Trophoblast cell (in vitro differentiated cells and primary cell): ENCODE measurements around the gene NRXN3.
"Not testable (repeated sequence)": the region's sequence is repeated elsewhere in the genome, so short reads cannot be mapped to it uniquely, and the experiment has no call there.

Experiments
- DNase-seq, 2 donors: peaks; one replicate each; pipeline ENCODE4 v3.0.0-alpha.2; 2016
- H2AFZ ChIP-seq: 2 replicates; pipeline ENCODE4 v1.6.1; 2013; ENCODE audit warnings: low read length, moderate library complexity, mild to moderate bottlenecking; ENCODE audit not compliant: insufficient read depth, poor library complexity
- H2AK5ac ChIP-seq: 2 replicates; pipeline ENCODE4 v1.6.1; 2013; ENCODE audit warnings: mild to moderate bottlenecking, low read length
- H2BK120ac ChIP-seq: 2 replicates; pipeline ENCODE4 v1.6.1; 2013; ENCODE audit warnings: low read length, mild to moderate bottlenecking, moderate library complexity; ENCODE audit not compliant: insufficient read depth, poor library complexity
- H2BK12ac ChIP-seq: 2 replicates; pipeline ENCODE4 v1.6.1; 2013; ENCODE audit warnings: mild to moderate bottlenecking, low read length, moderate library complexity
- H2BK5ac ChIP-seq: 2 replicates; pipeline ENCODE4 v1.6.1; 2013; ENCODE audit warnings: low read length, low read depth, moderate library complexity, mild to moderate bottlenecking; ENCODE audit not compliant: poor library complexity
- H3K14ac ChIP-seq: 2 replicates; pipeline ENCODE4 v1.6.1; 2013; ENCODE audit warnings: mild to moderate bottlenecking, low read length
- H3K18ac ChIP-seq: 2 replicates; pipeline ENCODE4 v1.6.1; 2013; ENCODE audit warnings: mild to moderate bottlenecking, low read length
- H3K23ac ChIP-seq: 2 replicates; pipeline ENCODE4 v1.6.1; 2013; ENCODE audit warnings: low read length
- H3K27ac ChIP-seq: 2 replicates; pipeline ENCODE4 v1.5.1; 2013; ENCODE audit warnings: low read depth, mild to moderate bottlenecking, inconsistent platforms, low read length, moderate library complexity
- H3K27me3 ChIP-seq: 2 replicates; pipeline ENCODE4 v1.6.1; 2013; ENCODE audit warnings: inconsistent platforms, mild to moderate bottlenecking, low read length, moderate library complexity; ENCODE audit not compliant: insufficient read depth
- H3K36me3 ChIP-seq, 2 experiments: 1 replicate in 1 of 2; 2 replicates in 1 of 2; pipeline ENCODE4 v1.6.1; 2013; ENCODE audit warnings: low read length in 2 of 2, mild to moderate bottlenecking in 2 of 2, moderate library complexity in 1 of 2; ENCODE audit not compliant: insufficient read depth in 2 of 2, control insufficient read depth in 1 of 2
- H3K4ac ChIP-seq: 2 replicates; pipeline ENCODE4 v1.6.1; 2013; ENCODE audit warnings: low read depth, mild to moderate bottlenecking, low read length, moderate library complexity
- H3K4me1 ChIP-seq, 2 experiments: 1 replicate in 1 of 2; 2 replicates in 1 of 2; pipeline ENCODE4 v1.6.1; 2013; ENCODE audit warnings: low read length in 2 of 2, mild to moderate bottlenecking in 2 of 2, moderate library complexity in 1 of 2; ENCODE audit not compliant: insufficient read depth in 2 of 2, control insufficient read depth in 1 of 2
- H3K4me2 ChIP-seq: 2 replicates; pipeline ENCODE4 v1.6.1; 2013; ENCODE audit warnings: inconsistent platforms, mild to moderate bottlenecking, low read length, moderate library complexity
- H3K4me3 ChIP-seq: 2 replicates; pipeline ENCODE4 v1.5.1; 2013; ENCODE audit warnings: mild to moderate bottlenecking, low read depth, low read length, inconsistent platforms
- H3K79me1 ChIP-seq: one replicate; pipeline ENCODE4 v1.6.1; 2013; ENCODE audit warnings: low read length
- H3K79me2 ChIP-seq: 2 replicates; pipeline ENCODE4 v1.6.1; 2013; ENCODE audit warnings: low read length, mild to moderate bottlenecking; ENCODE audit not compliant: control insufficient read depth, insufficient read depth, poor library complexity
- H3K9ac ChIP-seq: 2 replicates; pipeline ENCODE4 v1.6.1; 2013; ENCODE audit warnings: mild to moderate bottlenecking, low read length
- H3K9me3 ChIP-seq: 2 replicates; pipeline ENCODE4 v1.6.1; 2013; ENCODE audit warnings: low read depth, mild to moderate bottlenecking, control low read depth, inconsistent platforms, low read length; ENCODE audit not compliant: insufficient read depth
- H4K12ac ChIP-seq: 2 replicates; pipeline ENCODE4 v1.6.1; 2013; ENCODE audit warnings: low read depth, mild to moderate bottlenecking, low read length, moderate library complexity
- H4K8ac ChIP-seq: 2 replicates; pipeline ENCODE4 v1.6.1; 2013; ENCODE audit warnings: low read depth, mild to moderate bottlenecking, low read length, moderate library complexity
- H4K91ac ChIP-seq: one replicate; pipeline ENCODE4 v1.6.1; 2013; ENCODE audit warnings: low read depth, mild to moderate bottlenecking, low read length, moderate library complexity
- WGBS: extraction: QIAGEN DNeasy Blood & Tissue Kit; methylation state at CpG from one replicate; pipeline ENCODE4 v1.1.7; 2013; ENCODE audit warnings: missing lambda C conversion rate; ENCODE audit not compliant: insufficient read length, insufficient coverage; ENCODE audit errors: extremely low coverage; 5-methylcytosine and 5-hydroxymethylcytosine counted together

Gene NRXN3

GRCh38 chr14:79018836-79019235, 848.7 kb downstream of the NRXN3 start:
- H3K18ac ChIP-seq, result no peak overlapping the region

GRCh38 chr14:79019898-79020297, 849.7 kb downstream of the NRXN3 start:
- not testable (repeated sequence) for DNase-seq, H2BK120ac ChIP-seq, H2BK5ac ChIP-seq, H2AK5ac ChIP-seq, H3K4me2 ChIP-seq, H2AFZ ChIP-seq, H3K27me3 ChIP-seq, H3K79me2 ChIP-seq, H3K4me3 ChIP-seq, H3K4ac ChIP-seq, H3K79me1 ChIP-seq, H2BK12ac ChIP-seq, H3K14ac ChIP-seq, H3K36me3 ChIP-seq, H4K91ac ChIP-seq, H3K9me3 ChIP-seq, H3K23ac ChIP-seq, H4K12ac ChIP-seq, H3K18ac ChIP-seq, H4K8ac ChIP-seq, H3K4me1 ChIP-seq, H3K27ac ChIP-seq, H3K9ac ChIP-seq
- WGBS, result no CpG with 5 or more reads among the region's 1 CpG

More at GRCh38 chr14:79018836-79019235, 848.7 kb downstream of the NRXN3 start:
- Histone ChIP-seq H2BK5ac (no peak overlapping the region), H3K9ac (no peak overlapping the region), H3K27ac (no peak overlapping the region), H3K14ac (no peak overlapping the region), H4K8ac (no peak overlapping the region), H3K4me3 (no peak overlapping the region), H2AFZ (no peak overlapping the region), H4K12ac (no peak overlapping the region), H3K9me3 (no peaks in the 10 kb centered on the region), H2BK120ac (no peak overlapping the region), H3K79me2 (no peaks in the 10 kb centered on the region), H2AK5ac (no peak overlapping the region), H3K36me3 (no peaks in the 10 kb centered on the region), H3K4ac (no peak overlapping the region), H3K79me1 (no peaks in the 10 kb centered on the region), H4K91ac (no peak overlapping the region), H2BK12ac (no peak overlapping the region), H3K23ac (no peak overlapping the region), H3K4me1 (peaks cover 0 to 6% of the 10 kb centered on the region in 2 experiments), H3K4me2 (no peak overlapping the region), H3K27me3 (no peaks in the 10 kb centered on the region)
- no peak for DNase-seq
- WGBS, result no CpG with 5 or more reads among the region's 2 CpGs

DNA sequence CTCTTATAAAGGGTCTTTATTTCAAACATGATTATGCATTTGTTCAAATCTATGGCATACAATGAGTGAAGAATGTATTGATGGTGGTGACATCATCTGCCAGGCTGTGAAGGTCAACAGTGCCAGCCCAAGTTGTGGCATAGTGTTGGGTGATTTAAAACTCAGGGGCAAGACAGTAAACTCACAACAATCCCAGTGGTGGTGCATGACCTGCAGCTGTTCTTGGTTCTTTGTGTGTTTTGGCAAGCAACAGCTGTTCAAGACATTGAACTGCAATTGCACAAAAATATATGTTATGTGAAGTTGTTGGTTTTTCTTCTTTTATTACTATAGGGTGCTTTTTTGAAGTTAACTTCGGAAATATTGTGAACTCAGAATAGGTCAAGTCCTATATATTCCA, 851.6 kb downstream of the NRXN3 start:
- H3K36me3 ChIP-seq, result no peaks in the 10 kb centered on the region
- no peaks in the 10 kb centered on the region for H3K79me2 ChIP-seq
- no peak for DNase-seq
- H3K23ac ChIP-seq, result no peak overlapping the region
- no peak overlapping the region for H4K8ac ChIP-seq
- H2BK120ac ChIP-seq, result no peak overlapping the region
- H3K18ac ChIP-seq, result no peak overlapping the region
- H4K91ac ChIP-seq, result no peak overlapping the region
- H4K12ac ChIP-seq, result no peak overlapping the region
- H3K27ac ChIP-seq, result no peak overlapping the region
- no CpG with 5 or more reads among the region's 1 CpG for WGBS
- H2AFZ ChIP-seq, result no peak overlapping the region
- H3K79me1 ChIP-seq, result no peaks in the 10 kb centered on the region
- no peak overlapping the region for H3K9ac ChIP-seq
- peaks cover 0 to 3% of the 10 kb centered on the region in 2 experiments for H3K4me1 ChIP-seq
- H3K4me3 ChIP-seq, result no peak overlapping the region
- no peak overlapping the region for H3K4me2 ChIP-seq
- H2BK12ac ChIP-seq, result no peak overlapping the region
- H3K27me3 ChIP-seq, result no peaks in the 10 kb centered on the region
- H2AK5ac ChIP-seq, result no peak overlapping the region
- no peaks in the 10 kb centered on the region for H3K9me3 ChIP-seq
- H3K4ac ChIP-seq, result no peak overlapping the region
- no peak overlapping the region for H2BK5ac ChIP-seq
- no peak overlapping the region for H3K14ac ChIP-seq

GRCh38 chr14:79027138-79027537, 857.0 kb downstream of the NRXN3 start:
- Histone ChIP-seq H3K27me3 (no peaks in the 10 kb centered on the region), H3K9ac (no peak overlapping the region), H4K12ac (no peak overlapping the region), H2AFZ (no peak overlapping the region), H2AK5ac (no peak overlapping the region), H3K9me3 (no peaks in the 10 kb centered on the region), H3K4ac (no peak overlapping the region), H3K4me3 (no peak overlapping the region), H3K79me2 (no peaks in the 10 kb centered on the region), H3K18ac (no peak overlapping the region), H4K8ac (no peak overlapping the region), H3K36me3 (no peaks in the 10 kb centered on the region), H3K79me1 (no peaks in the 10 kb centered on the region), H3K27ac (no peak overlapping the region), H3K14ac (no peak overlapping the region), H2BK120ac (no peak overlapping the region), H3K23ac (no peak overlapping the region), H2BK5ac (no peak overlapping the region), H3K4me2 (no peak overlapping the region), H4K91ac (no peak overlapping the region), H2BK12ac (no peak overlapping the region), H3K4me1 (no peaks in the 10 kb centered on the region)
- no peak for DNase-seq
- WGBS, result no CpG with 5 or more reads among the region's 3 CpGs
